Stomach (tissue), 4 donors: ENCODE measurements around the gene SGMS1.

ENCODE experiments used
- CTCF ChIP-seq, 7 experiments: fragments of 450-650 bp in 4 of 7; fragments of 200-600 bp in 3 of 7; sonication (generic) in 3 of 7; IDR thresholded peaks; one replicate each; pipeline ENCODE4 v1.5.1; 2016 to 2019; ENCODE audit warnings: antibody characterized with exemption in 7 of 7, control low read depth in 2 of 7, mild to moderate bottlenecking in 1 of 7
- POLR2A ChIP-seq, 4 donors: fragments of 450-650 bp; IDR thresholded peaks; one replicate each; pipeline ENCODE4 v1.6.1; 2016; ENCODE audit warnings: antibody characterized with exemption in 4 of 4, control low read depth in 2 of 4, mild to moderate bottlenecking in 1 of 4, moderate library complexity in 1 of 4

DNA sequence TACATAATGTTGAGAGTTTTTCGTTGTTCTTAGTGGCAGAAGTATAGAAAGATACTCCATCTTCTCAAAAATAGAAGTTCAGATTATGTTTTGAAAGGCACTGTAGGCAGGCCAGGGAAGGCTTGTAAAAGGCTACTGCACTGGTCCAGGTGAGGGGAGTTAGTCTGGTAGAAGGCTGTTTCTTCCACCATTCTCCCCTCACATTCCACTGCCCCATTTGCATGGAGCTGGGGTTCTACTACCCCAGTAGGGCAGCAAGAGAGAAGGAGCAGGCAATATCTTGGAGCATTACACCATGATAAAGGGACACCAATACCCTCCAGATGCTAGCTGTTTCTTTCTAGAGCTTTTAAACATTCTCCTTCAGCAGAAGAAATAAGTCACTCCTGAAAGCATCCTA lies 16.5 kb upstream of the SGMS1 start:
- TF ChIP-seq POLR2A (IDR thresholded peaks at IDR 0.05) (no peak), CTCF (IDR thresholded peaks at IDR 0.05) (no peak)
